ENCODE results near the gene HNRNPA0.

HNRNPA0 gene

DNA sequence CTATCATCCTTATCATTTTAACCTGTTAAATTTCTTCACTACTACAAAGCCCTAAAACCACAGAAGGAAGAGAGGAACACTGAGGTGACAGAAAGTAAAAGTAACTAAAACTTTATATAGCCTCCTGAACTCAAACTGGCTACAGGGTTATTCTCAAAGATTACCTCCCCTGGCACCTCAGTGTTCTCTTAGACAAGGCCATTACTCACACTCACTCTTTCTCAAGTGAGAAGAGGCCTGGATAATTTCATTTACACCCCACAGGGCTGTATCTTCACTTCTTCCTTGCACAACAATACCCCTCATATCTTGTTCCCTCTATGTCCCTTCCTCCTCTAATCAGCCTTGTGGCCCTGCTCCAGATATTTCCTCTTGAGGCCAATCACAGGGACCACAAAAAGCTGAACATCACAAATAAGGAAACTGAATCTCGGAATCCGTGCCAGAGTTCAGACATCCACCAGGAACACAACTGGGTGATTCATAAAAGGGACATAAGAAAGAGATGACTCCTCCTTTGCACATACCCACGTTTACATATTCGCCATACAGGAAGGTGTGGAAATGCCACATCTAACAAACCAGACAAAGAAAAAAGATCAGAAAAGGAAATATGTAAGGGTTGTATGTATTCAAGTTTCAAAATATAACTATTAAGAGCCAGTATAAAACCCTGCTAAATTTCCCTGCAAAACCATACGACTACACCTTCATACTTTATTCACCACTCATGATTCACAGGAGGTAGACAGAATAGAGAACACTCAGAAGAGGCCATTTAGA, 16.6 kb downstream of the HNRNPA0 start:
- TF ChIP-seq ZBTB7A (IDR thresholded peaks at IDR 0.05; ENCODE audit: low read depth): no peak
- no peak for TF ChIP-seq EGR1 (IDR thresholded peaks at IDR 0.05)
- TF ChIP-seq TEAD4 (IDR thresholded peaks at IDR 0.05): no peak
- TF ChIP-seq CREB1 (IDR thresholded peaks at IDR 0.05; ENCODE audit: low read depth): no peak
- TF ChIP-seq, protein P1, sequence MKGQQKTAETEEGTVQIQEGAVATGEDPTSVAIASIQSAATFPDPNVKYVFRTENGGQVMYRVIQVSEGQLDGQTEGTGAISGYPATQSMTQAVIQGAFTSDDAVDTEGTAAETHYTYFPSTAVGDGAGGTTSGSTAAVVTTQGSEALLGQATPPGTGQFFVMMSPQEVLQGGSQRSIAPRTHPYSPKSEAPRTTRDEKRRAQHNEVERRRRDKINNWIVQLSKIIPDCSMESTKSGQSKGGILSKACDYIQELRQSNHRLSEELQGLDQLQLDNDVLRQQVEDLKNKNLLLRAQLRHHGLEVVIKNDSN (IDR thresholded peaks at IDR 0.05): no peak
- TF ChIP-seq TCF12 (IDR thresholded peaks at IDR 0.05; ENCODE audit: low read depth): no peak
- TF ChIP-seq EP300 (IDR thresholded peaks at IDR 0.05; ENCODE audit: borderline replicate concordance): no peak
- TF ChIP-seq TAF1 (IDR thresholded peaks at IDR 0.05; ENCODE audit: low read depth): no peak
- TF ChIP-seq NFIC (IDR thresholded peaks at IDR 0.05): no peak
- TF ChIP-seq YY1 (IDR thresholded peaks at IDR 0.05; ENCODE audit: low read depth): no peak
- no peak for TF ChIP-seq FOXM1 (IDR thresholded peaks at IDR 0.05; ENCODE audit: borderline replicate concordance, low read depth)
- TF ChIP-seq, protein P2, sequence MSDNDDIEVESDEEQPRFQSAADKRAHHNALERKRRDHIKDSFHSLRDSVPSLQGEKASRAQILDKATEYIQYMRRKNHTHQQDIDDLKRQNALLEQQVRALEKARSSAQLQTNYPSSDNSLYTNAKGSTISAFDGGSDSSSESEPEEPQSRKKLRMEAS (IDR thresholded peaks at IDR 0.05): no peak
- TF ChIP-seq, protein P3, sequence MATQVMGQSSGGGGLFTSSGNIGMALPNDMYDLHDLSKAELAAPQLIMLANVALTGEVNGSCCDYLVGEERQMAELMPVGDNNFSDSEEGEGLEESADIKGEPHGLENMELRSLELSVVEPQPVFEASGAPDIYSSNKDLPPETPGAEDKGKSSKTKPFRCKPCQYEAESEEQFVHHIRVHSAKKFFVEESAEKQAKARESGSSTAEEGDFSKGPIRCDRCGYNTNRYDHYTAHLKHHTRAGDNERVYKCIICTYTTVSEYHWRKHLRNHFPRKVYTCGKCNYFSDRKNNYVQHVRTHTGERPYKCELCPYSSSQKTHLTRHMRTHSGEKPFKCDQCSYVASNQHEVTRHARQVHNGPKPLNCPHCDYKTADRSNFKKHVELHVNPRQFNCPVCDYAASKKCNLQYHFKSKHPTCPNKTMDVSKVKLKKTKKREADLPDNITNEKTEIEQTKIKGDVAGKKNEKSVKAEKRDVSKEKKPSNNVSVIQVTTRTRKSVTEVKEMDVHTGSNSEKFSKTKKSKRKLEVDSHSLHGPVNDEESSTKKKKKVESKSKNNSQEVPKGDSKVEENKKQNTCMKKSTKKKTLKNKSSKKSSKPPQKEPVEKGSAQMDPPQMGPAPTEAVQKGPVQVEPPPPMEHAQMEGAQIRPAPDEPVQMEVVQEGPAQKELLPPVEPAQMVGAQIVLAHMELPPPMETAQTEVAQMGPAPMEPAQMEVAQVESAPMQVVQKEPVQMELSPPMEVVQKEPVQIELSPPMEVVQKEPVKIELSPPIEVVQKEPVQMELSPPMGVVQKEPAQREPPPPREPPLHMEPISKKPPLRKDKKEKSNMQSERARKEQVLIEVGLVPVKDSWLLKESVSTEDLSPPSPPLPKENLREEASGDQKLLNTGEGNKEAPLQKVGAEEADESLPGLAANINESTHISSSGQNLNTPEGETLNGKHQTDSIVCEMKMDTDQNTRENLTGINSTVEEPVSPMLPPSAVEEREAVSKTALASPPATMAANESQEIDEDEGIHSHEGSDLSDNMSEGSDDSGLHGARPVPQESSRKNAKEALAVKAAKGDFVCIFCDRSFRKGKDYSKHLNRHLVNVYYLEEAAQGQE (IDR thresholded peaks at IDR 0.05; ENCODE audit: low read depth): no peak

DNA sequence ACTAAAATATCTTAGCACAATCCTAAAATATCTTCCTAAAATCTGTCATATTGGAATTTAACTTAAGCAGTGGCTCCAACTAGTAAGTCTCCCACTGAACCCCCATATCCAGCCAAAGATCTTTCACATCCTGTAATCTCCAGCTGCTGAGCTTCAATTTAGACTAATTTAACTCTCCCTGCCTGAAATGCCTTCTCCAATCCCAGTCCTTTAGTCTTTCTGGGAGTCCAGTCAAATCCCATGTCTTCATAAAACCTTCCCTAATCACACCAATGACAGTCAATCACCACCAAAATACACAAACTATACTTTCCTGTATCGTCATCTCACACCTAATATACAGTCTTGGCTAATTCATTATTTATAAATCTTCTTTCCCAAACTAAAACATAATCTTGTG, 17.7 kb downstream of the HNRNPA0 start:
- TF ChIP-seq EGR1 (IDR thresholded peaks at IDR 0.05): no peak
- TF ChIP-seq CEBPB (IDR thresholded peaks at IDR 0.05): no peak

DNA sequence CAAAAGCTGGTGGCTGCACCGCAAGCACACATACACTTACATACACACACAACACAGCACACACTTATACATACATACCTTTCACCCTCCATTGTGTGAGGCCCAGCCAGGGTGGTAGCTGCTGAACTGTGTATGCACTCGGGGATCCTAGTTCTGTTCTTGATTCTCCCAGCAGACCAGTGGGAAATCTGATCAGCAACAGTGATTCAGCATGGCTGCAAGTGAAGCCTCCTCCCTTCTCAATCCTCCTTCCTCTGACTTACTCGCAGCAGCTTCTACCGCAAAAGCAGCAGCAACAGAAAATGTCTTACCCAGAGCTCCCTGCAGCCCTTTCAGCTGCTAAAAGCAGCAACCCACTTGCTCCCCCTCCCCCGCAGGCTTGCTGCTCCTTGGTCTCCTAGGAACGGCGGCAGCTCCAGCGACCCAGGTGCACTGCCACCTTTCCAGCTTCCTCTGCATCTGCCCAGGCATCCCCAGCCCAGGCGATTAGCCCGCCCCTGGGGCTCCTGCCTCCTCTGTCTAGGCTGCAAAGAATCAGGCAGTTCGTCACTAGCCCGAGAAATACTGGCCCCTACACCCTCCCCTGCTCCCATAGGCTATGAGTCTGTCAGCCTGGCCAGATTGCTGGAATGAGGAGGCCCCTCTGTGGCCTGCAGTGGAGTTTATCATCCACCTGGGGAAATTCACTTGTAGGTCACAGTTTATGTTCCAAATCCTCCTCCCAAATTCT, 18.4 kb downstream of the HNRNPA0 start, which contains the start of gene KLHL3:
TSS of gene KLHL3 (minus strand) at position 535 of the 730 bp plus-strand sequence. CDS start at position 92, 443 bp downstream.
- no peak for TF ChIP-seq TCF12 (IDR thresholded peaks at IDR 0.05; ENCODE audit: low read depth)
- TF ChIP-seq, protein P3 (IDR thresholded peaks at IDR 0.05; ENCODE audit: low read depth): no peak
- TF ChIP-seq ZBTB7A (IDR thresholded peaks at IDR 0.05; ENCODE audit: low read depth): no peak
- no peak for TF ChIP-seq EP300 (IDR thresholded peaks at IDR 0.05; ENCODE audit: borderline replicate concordance)
- TF ChIP-seq CEBPB (IDR thresholded peaks at IDR 0.05): no peak
- no peak for TF ChIP-seq RAD21 (IDR thresholded peaks at IDR 0.05; ENCODE audit: low read depth)
- no peak for TF ChIP-seq TEAD4 (IDR thresholded peaks at IDR 0.05)
- TF ChIP-seq YY1 (IDR thresholded peaks at IDR 0.05; ENCODE audit: low read depth): no peak
- TF ChIP-seq CREB1 (IDR thresholded peaks at IDR 0.05; ENCODE audit: low read depth): no peak
- no peak for TF ChIP-seq FOXM1 (IDR thresholded peaks at IDR 0.05; ENCODE audit: borderline replicate concordance, low read depth)
- no peak for TF ChIP-seq TAF1 (IDR thresholded peaks at IDR 0.05; ENCODE audit: low read depth)
- TF ChIP-seq, protein P1 (IDR thresholded peaks at IDR 0.05): no peak
- no peak for TF ChIP-seq EGR1 (IDR thresholded peaks at IDR 0.05)
- TF ChIP-seq NFIC (IDR thresholded peaks at IDR 0.05): no peak
- TF ChIP-seq, protein P2 (IDR thresholded peaks at IDR 0.05): no peak

DNA sequence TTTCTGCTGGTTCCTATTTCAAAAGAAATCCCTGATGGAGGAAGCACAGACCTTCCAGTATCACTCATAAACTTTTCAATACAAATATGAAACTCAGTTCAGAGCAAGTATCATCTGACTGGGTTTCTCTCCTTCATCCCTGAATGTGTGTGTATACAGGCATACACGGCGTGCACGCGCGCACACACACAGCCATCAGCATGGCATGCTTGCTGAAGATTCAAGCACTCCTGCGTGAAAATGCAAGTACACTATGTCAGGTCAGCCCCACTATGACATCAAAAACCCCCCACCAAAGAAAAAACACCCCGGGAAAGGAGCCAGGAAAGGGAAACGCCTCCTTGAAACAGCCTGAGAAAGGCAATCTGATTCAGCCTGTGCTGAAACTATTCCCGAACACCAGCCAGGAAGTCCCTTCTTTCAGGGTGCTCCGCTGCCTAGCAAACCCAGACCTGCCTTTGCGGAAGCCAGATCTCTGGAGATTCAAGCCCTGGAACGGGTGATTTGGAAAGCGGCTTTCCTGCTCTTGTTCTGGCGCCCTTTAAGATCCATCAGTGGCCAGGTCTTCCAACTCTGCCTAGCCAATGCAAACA, 19.1 kb downstream of the HNRNPA0 start:
- TF ChIP-seq RAD21 (IDR thresholded peaks at IDR 0.05; ENCODE audit: low read depth) (no peak), CEBPB (IDR thresholded peaks at IDR 0.05) (no peak), YY1 (IDR thresholded peaks at IDR 0.05; ENCODE audit: low read depth) (no peak), NFIC (IDR thresholded peaks at IDR 0.05) (no peak), TCF12 (IDR thresholded peaks at IDR 0.05; ENCODE audit: low read depth) (no peak), EP300 (IDR thresholded peaks at IDR 0.05; ENCODE audit: borderline replicate concordance) (no peak), FOXM1 (IDR thresholded peaks at IDR 0.05; ENCODE audit: borderline replicate concordance, low read depth) (no peak)
- TF ChIP-seq, protein P2 (IDR thresholded peaks at IDR 0.05): no peak

DNA sequence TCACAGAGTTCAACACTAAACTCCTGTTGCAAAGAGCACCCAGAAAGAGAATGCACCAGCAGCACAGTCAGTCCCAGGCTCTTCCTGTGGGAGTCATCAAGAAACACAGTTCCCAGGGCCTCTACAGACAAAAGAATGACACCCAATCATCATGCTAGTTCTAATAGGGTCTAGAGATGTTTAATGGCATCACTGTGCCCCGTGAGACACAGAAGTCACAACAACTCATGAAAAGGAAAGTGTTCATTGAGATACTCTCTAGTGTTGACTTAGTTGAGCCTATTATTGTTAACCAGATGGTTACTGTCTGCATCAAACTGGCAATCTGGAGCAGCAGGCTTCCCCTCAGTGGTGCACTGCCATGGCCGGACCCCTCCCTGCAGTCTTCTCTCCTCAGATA, 19.8 kb downstream of the HNRNPA0 start:
- TF ChIP-seq RAD21 (IDR thresholded peaks at IDR 0.05; ENCODE audit: low read depth) (no peak), EP300 (IDR thresholded peaks at IDR 0.05; ENCODE audit: borderline replicate concordance) (no peak)
